ENCODE measurements around the gene MRM1.

MRM1 gene

DNA sequence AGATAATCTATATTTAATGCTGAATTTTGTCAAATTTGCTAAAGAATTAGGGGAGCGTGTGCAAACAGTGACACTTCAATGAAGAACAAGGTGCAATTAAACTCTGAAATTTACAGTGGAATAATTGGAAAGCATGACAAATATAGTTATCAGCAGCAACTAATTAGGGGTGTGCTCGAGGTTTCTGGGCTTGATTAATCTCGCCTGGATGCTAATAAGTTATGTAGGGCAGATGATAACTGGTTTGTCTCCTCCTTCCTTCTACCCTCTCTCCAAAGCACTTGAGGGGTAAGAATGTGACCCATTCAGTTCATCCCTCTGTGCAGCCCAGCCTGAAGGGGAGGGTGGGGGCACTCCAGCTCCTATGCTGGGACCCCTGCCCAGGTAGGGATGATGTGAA lies 21.9 kb downstream of the MRM1 start:
- intact Hi-C loops (cut with DNase I): no loop called here

DNA sequence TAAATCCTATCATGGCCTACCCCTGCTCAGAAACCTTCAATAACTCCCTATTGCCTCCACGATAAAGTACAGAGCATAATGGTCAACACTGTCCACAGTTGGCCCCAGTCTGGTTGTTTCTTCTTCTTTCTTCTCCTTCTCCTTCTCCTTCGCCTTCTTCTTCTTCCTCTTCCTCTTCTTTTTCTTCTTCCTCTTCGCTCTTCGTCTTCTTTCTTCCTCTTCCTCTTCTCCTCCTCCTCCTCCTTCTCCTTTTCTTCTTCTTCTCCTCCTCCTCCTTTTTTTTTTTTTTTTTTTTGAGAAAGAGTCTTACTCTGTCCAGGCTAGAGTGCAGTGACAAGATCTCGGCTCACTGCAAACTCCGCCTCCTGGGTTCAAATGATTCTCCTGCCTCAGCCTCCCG lies 23.8 kb downstream of the MRM1 start:
- no peak for DNase-seq
- intact Hi-C loops (cut with DNase I): loop anchor here (5.0 kb wide), 1 partner anchor 422 kb away; no protein-coding TSS in a partner anchor

More for the DNA sequence above, 21.9 kb downstream of the MRM1 start:
- no peak for DNase-seq

- intact Hi-C loops (cut with DNase I): loop anchor here (5.0 kb wide), 1 partner anchor 420 kb away; no protein-coding TSS in a partner anchor
- DNase-seq: no peak
Measured at GRCh38 chr17:36627101-36627500, 25.7 kb downstream of the MRM1 start.

DNA sequence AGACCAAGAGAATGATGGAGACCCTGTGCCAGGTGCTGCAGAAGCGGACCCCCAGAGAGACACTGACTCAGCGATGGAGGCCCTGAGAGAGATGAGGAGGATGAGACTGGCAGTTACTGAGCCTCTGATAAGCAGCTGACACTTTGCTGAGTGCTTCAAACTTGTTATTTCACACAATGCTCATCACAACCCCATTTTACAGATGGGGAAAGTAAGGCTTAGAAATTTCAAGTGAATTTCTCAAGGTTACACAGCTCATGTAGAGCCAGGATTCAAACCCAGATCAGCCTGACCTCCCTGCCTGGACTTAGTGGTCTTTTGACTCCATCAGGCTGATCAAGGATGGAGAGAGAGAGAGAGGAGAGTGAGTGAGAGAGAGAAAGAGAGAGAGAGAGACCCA lies 27.2 kb downstream of the MRM1 start:
- no peak for DNase-seq
- intact Hi-C loops (cut with DNase I): loop anchor here (5.0 kb wide), 1 partner anchor 419 kb away; no protein-coding TSS in a partner anchor

GRCh38 chr17:36629252-36629847 lies 28.0 kb downstream of the MRM1 start:
- intact Hi-C loops (cut with DNase I): loop anchor here (5.0 kb wide), 1 partner anchor 418 kb away; no protein-coding TSS in a partner anchor
- peak; percentile 45 to 93 (median 85) for DNase-seq

DNA sequence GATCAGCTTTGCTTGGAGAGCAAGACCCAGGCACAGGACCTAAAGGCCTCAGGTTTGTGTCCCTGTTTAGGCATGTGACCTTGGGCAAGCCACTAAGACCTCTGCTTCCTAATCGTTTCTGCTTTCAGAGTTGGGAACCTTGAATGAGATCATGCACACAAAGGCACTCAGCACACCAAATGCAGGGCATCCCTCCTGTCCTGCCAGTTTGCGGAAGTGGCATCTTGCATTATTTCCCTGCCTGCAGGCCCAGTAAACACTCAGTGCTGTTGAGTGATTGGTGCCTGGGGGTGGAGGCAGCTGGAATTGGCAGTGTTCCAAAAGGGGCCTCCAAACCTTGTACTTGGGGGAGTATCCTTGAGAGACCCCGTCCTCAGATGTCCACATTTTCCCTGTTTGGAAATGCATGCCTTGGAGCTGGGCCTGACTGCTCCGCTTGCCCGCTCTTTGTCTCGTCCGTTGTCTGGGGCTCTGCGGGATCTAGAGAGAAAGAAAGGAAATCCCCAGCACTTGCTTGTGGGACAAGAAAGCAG lies 28.7 kb downstream of the MRM1 start:
- intact Hi-C loops (cut with DNase I): loop anchor here (5.0 to 10.0 kb wide), 2 partner anchors 417 to 605 kb away; no protein-coding TSS in a partner anchor
- DNase-seq: no peak

GRCh38 chr17:36631022-36631421 lies 29.6 kb downstream of the MRM1 start:
- intact Hi-C loops (cut with DNase I): loop anchor here (10.0 kb wide), 1 partner anchor 604 kb away; no protein-coding TSS in a partner anchor
- no peak for DNase-seq

DNA sequence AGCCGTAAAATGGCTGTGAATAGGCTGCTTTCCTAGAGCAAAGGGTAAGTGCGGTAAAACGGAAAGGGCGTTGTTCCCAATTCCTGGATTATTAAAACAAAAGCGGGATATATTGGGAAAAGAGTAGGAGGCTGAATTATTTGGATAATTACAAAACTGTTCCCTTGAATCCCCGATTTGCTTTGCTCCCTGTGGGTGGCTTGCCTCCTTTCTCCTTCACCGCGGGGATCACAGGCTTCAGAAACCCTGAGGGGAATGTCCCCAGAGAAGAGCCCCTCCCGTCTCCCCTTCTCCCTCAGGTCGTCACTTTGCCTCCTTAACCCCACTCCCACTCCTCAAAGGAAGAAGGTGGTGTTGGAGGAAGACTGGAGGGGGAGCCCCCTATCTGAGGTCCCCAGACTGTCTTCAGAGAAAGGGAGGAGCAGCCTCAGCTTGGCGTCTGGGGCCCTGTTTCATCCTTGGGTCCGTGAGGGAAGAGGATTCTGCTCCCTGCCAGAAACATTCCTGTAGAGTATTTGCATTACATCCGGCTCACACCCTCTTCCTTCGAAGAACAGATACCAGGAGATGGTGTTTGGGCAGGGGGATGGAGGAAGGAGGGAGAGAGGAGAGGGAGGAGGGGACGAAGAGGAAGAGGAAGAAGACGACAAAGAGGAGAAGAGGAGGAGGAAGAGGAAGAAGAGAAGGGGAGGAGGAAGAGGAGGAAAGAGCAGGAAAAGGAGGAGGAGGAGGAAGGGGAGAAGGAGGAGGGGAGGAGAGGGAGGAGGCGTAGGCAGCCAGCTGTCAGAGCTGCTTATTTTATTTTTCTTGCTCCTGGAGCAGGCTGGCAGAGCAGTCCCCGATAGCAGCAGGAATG lies 31.8 kb downstream of the MRM1 start:
- peak in 27 of 42 donors; percentile 21 to 77 (median 41) for DNase-seq
- intact Hi-C loops (cut with DNase I): loop anchor here (10.0 kb wide), 1 partner anchor 602 kb away; no protein-coding TSS in a partner anchor

DNA sequence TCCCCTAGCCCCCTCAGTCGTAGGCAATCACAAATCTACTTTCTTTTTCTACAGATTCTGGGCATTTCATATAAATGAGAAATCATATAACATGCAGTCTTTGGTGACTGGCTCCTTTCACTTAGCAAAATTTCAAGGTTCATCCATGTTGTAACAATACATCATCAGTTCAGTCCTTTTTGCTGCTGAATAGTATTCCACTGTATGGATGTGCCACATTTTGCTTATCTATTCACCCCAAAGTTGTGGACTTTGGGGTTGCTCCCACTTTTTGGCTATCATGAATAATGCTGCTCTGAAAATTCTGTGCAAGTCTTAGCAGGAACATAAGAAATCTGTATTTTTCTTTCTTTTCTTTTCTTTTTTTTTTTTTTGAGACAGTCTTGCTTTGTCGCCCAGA lies 39.0 kb downstream of the MRM1 start:
- intact Hi-C loops (cut with DNase I): no loop called here
- no peak for DNase-seq

- no peak for DNase-seq
- intact Hi-C loops (cut with DNase I): no loop called here
Measured at GRCh38 chr17:36640836-36641235, 39.5 kb downstream of the MRM1 start.

DNA sequence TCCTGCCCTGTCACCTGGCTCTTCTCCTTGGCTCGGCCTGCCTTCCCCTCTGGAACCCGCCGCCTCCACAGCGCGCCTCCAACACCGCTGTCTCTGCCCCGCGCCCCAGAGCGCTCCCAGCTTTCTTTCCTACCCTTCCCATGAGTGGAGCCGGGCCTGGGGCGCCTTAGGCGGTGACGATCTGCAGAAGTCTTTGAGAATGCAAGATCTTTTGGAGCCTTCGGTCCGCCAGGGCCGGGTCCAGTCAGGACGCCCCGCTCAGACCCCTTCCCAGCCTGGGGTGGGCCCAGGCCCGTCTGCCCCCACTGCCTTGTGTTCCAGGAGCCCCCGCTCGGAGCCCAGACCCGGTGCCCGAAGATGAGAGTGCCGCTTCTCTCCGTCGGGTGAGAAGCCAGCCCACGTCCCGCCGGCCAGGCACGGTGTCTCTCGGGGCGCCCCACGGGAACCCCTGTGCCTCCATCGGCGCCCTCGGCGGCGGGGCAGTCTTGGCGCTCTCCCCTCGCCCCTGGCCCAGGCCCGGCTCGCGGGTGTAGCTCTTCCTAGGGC lies 40.0 kb downstream of the MRM1 start:
- intact Hi-C loops (cut with DNase I): no loop called here
- no peak for DNase-seq

DNA sequence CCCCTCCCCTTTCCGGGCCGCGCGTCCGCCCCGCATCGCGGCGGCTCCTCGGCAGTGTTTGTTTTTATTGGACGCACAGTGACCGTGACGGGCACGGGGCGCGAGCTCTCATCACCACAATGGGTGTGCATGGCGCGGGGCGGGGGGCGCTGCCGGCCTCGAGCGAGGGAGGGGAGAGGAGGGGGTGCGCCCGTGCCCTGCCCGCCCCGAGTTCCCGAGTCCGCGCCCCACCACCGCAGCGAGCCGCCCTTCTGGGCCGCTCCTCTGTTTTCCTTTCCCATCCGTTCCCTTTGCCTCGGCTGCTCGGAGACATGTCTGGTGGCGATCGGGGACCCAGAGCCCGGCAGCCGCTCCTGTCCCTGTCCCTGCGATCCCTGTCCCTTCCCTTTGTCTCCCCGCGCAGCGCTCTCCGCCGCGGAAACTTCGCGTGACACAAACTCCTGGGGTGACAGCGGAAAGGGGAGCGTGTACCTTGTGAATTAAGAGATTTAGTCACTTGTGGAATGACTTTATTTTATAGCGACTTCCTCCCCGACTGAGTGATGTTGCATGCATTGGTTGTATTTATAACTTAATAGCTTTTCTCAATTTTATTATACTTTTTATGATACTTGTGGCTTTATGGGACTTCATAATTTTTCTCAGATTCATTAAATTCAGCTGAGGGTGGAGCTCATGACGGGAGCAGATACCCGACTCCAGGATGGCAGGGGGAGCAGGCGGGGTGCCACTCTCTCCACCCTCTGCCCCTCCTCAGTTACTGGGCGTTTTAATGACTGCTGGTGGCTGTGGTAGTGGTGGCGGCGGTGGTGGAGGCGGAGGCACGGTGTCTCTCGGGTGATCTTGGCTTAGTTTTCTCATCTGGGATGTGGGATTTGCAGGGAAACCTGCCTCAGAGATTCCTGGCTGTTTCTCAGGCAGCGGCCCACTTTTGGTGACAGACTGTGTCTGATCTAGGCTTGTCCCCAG lies 40.8 kb downstream of the MRM1 start:
- peak in 13 of 42 donors; percentile 16 to 53 (median 31) for DNase-seq
- intact Hi-C loops (cut with DNase I): no loop called here

DNA sequence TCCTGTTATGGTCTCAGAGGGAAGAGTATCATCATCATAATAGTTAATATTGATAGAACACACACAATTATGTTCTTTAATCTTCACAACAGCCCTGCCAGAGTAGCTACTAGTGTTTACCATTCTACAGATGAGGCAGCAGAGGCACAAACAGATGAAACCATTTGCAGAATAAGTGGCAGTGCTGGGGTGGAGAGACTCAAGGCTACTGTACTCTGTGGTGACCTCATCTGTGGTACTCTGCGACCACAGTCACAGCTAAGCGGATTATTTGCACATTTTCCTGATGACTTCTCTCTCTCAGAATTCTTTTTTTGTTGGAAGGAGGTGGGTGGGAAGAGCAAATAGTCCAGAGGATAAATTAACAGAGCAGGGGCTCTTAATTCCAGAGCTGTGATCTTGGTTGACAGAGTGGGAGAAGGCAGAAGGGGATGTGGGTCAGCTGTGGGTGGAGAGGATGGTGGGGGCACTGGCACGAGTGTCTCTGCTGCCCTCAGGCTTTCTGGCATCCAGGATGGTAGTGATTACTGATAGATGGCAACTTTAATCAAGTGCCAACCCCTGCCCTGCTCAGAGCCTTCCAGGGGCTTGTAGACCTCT lies 41.8 kb downstream of the MRM1 start:
- intact Hi-C loops (cut with DNase I): no loop called here
- no peak for DNase-seq

- DNase-seq: no peak
- intact Hi-C loops (cut with DNase I): no loop called here
Measured at GRCh38 chr17:36645422-36645821, 44.0 kb downstream of the MRM1 start.

DNA sequence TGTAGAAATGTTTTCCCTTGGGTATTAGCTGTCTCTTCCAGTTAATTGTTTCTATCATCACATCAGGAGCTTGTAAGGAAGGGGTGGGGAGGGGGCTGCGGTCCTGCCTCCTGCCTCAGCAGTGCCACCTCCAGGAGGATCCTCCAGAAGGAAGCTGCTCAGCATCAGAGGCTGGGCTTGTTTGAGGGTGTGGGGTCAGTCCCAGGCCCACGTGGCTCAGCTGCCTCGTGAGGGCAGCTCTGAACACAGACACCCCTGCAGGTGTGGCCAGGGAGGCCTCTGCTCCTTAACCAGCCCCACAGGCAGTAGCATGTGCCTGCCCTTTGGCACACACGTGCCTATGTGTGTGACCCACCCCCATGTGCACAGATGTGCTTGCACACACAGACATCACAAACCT lies 46.3 kb downstream of the MRM1 start:
- no peak for DNase-seq
- intact Hi-C loops (cut with DNase I): no loop called here

DNA sequence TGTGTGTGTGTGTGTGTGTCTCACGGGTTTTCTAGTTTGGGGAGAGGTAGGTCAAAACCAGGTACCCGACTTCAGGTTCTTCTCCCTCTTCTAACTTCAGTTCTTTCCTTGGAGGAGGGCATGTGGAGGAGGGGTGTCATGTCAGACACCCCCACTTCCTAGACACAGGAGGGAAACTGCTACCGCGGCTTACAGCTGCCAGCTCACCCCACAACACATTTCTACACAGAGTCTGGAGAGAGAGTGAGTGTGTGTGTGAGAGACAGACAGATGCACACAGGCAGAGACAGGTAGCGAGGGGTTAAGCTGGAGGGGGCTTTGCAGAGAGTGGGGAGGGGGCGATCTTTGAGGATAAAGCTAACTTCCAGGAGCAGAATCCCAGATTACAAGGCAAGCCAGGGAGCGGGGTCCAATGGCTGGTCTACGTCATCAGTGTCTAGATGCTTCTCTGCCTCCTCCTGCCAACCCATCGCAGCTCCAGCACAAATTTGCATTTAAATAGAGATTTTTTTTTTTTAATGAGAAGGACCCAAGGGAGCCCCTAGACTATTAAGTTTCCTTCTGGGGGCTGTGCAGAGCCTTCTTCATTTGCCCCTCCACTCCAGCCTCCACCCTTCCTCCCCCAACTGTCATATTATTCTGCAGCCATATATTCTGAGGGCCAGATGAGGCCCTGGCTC lies 48.9 kb downstream of the MRM1 start:
- intact Hi-C loops (cut with DNase I): no loop called here
- peak in 6 of 42 donors; percentile 14 to 54 (median 30) for DNase-seq

GRCh38 chr17:36653374-36653773 lies 52.0 kb downstream of the MRM1 start:
- DNase-seq: no peak
- intact Hi-C loops (cut with DNase I): no loop called here

GRCh38 chr17:36653856-36654255 lies 52.5 kb downstream of the MRM1 start:
- no peak for DNase-seq
- intact Hi-C loops (cut with DNase I): no loop called here

Measured in head of caudate nucleus (tissue), 42 donors.